Spleen (tissue), 11 donors: ENCODE measurements around the gene PPDPF. TPM values are rescaled to one million over a fixed set of nuclear protein-coding genes. Genes with fewer than 3 reads are reported as not detected.
"Not testable (repeated sequence)": the region's sequence is repeated elsewhere in the genome, so short reads cannot be mapped to it uniquely, and the experiment has no call there.

Experiments
- DNase-seq: peaks from one replicate; pipeline ENCODE4 v3.0.0-alpha.2; 2020
- H3K27ac ChIP-seq, 8 donors: fragments of 200-600 bp; sonication (generic) in 7 of 8; 1 replicate in 4 of 8; 2 replicates in 4 of 8; pipeline versions ENCODE4 v1.5.0 to v1.8.0; 2016 to 2021; ENCODE audit warnings: inconsistent platforms in 4 of 8, mild to moderate bottlenecking in 4 of 8, moderate library complexity in 1 of 8
- H3K27me3 ChIP-seq, 7 donors: fragments of 200-600 bp; sonication (generic) in 6 of 7; replicated peaks in 1 of 7; 1 replicate in 4 of 7; 2 replicates in 3 of 7; pipeline versions ENCODE4 v1.5.0 to v1.8.0; 2016 to 2021; ENCODE audit warnings: inconsistent platforms in 3 of 7, mild to moderate bottlenecking in 1 of 7
- H3K36me3 ChIP-seq, 6 donors: fragments of 200-600 bp; sonication (generic) in 5 of 6; 1 replicate in 4 of 6; 2 replicates in 2 of 6; pipeline versions ENCODE4 v1.5.0 to v1.8.0; 2016 to 2021; ENCODE audit warnings: inconsistent platforms in 2 of 6
- H3K4me1 ChIP-seq, 6 donors: fragments of 200-600 bp; sonication (generic) in 5 of 6; 1 replicate in 3 of 6; 2 replicates in 3 of 6; pipeline versions ENCODE4 v1.5.0 to v1.8.0; 2016 to 2021; ENCODE audit warnings: inconsistent platforms in 3 of 6
- H3K4me3 ChIP-seq, 8 donors: fragments of 200-600 bp; sonication (generic) in 7 of 8; 1 replicate in 4 of 8; 2 replicates in 4 of 8; pipeline versions ENCODE4 v1.5.0 to v1.8.0; 2016 to 2021; ENCODE audit warnings: inconsistent platforms in 4 of 8, mild to moderate bottlenecking in 4 of 8, moderate library complexity in 2 of 8
- H3K9me3 ChIP-seq, 8 donors: fragments of 200-600 bp; sonication (generic) in 7 of 8; 1 replicate in 4 of 8; 2 replicates in 4 of 8; pipeline versions ENCODE4 v1.5.0 to v1.8.0; 2016 to 2021; ENCODE audit warnings: inconsistent platforms in 4 of 8
- POLR2A ChIP-seq, 3 donors: fragments of 450-650 bp; IDR thresholded peaks; one replicate each; pipeline ENCODE4 v1.5.1; 2017; ENCODE audit warnings: antibody characterized with exemption in 3 of 3, mild to moderate bottlenecking in 1 of 3
- POLR2AphosphoS5 ChIP-seq, 3 donors: sonication (generic); formaldehyde crosslinking; IDR thresholded peaks; one replicate each; pipeline ENCODE4 v1.5.1; 2017; ENCODE audit warnings: antibody characterized with exemption in 3 of 3
- WGBS, 5 donors: extraction: QIAGEN DNeasy Blood & Tissue Kit in 3 of 5; methylation state at CpG; one replicate each; pipeline versions ENCODE4 v1.1.5 to v1.1.7; 2013 to 2018; 5-methylcytosine and 5-hydroxymethylcytosine counted together
- intact Hi-C: fragments of 100-400 bp; cut with DNase I; formaldehyde crosslinking; loops from one replicate; pipeline ENCODE4 v1.15.0; 2023; ENCODE audit warnings: low total_unique reads
- polyA plus RNA-seq, 3 donors: library from polyadenylated mRNA; stranded (reverse); fragments of 200-250 nt; gene quantifications; one replicate each; pipeline ENCODE4 v1.2.1, GENCODE V29; 2013
- total RNA-seq, 7 donors: library from RNA; depleted of rRNA in 3 of 7; stranded (reverse); fragments of >200 nt in 3 of 7; fragmentation: NEBNext Ultra II Directional in 4 of 7; extraction: Animal tissue kit (Norgen Biotek cat#: 25700) in 4 of 7; gene quantifications; one replicate each; pipeline versions ENCODE4 v1.1.0 to v1.2.1, GENCODE V29; 2016 to 2021
- TF ChIP-seq, protein P1 (sequence below), 11 experiments: fragments of 200-600 bp in 7 of 11; fragments of 450-650 bp in 4 of 11; sonication (generic) in 4 of 11; IDR thresholded peaks in 8 of 11; conservative IDR thresholded peaks in 3 of 11; 1 replicate in 7 of 11; 2 replicates in 4 of 11; pipeline versions ENCODE4 v1.4.0 to v1.8.0; 2016 to 2021; ENCODE audit warnings: antibody characterized with exemption in 11 of 11, inconsistent platforms in 4 of 11, mild to moderate bottlenecking in 1 of 11
- donor health status: healthy with polysubstance abuse.
- donor health status: DM: no; HTN: no; CAD: no; lungs with moderate emphysema.
- donor health status: DM: no; HTN: no; CAD: no.
- donor health status: Bipolar disorder and iron deficiency.
- donor health status: healthy.
- donor health status: DM: no; HTN: no; CAD: no.
- donor health status: DM: yes; HTN: yes; CAD: no.

PPDPF gene
- total and polyA plus RNA-seq, 10 donors: 68.8 to 275 (median 124) TPM

DNA sequence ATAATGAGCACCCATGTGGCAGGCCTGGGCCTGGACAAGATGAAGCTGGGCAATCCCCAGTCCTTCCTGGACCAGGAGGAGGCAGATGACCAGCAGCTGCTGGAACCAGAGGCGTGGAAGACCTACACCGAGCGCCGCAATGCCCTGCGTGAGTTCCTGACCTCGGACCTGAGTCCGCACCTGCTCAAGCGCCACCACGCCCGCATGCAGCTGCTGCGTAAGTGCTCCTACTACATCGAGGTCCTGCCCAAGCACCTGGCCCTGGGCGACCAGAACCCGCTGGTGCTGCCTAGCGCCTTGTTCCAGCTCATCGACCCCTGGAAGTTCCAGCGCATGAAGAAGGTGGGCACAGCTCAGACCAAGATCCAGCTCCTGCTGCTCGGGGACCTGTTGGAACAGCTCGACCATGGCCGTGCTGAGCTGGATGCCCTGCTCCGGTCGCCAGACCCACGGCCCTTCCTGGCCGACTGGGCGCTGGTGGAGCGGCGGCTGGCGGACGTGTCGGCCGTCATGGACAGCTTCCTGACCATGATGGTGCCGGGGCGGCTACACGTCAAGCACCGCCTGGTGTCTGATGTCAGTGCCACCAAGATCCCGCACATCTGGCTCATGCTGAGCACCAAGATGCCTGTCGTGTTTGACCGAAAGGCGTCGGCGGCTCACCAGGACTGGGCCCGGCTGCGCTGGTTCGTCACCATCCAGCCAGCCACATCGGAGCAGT, 35.3 kb downstream of the PPDPF start:
- intact Hi-C loops: no loop called here
- TF ChIP-seq, protein P1, sequence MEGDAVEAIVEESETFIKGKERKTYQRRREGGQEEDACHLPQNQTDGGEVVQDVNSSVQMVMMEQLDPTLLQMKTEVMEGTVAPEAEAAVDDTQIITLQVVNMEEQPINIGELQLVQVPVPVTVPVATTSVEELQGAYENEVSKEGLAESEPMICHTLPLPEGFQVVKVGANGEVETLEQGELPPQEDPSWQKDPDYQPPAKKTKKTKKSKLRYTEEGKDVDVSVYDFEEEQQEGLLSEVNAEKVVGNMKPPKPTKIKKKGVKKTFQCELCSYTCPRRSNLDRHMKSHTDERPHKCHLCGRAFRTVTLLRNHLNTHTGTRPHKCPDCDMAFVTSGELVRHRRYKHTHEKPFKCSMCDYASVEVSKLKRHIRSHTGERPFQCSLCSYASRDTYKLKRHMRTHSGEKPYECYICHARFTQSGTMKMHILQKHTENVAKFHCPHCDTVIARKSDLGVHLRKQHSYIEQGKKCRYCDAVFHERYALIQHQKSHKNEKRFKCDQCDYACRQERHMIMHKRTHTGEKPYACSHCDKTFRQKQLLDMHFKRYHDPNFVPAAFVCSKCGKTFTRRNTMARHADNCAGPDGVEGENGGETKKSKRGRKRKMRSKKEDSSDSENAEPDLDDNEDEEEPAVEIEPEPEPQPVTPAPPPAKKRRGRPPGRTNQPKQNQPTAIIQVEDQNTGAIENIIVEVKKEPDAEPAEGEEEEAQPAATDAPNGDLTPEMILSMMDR (IDR thresholded peaks at IDR 0.05 in 8 of 11, conservative IDR thresholded peaks at IDR 0.05 in 3 of 11): no peak
- peak in 2 of 3 donors; percentile 19 to 58 for TF ChIP-seq POLR2AphosphoS5 (IDR thresholded peaks at IDR 0.05)
- 89 to 93% (median 90%) methylated on average over 17 to 45 of the region's 45 CpGs for WGBS, 5 donors
- peaks cover 10 to 46% (median 33%) of the 10 kb centered on the region in 6 donors for H3K4me1 ChIP-seq
- H3K4me3 ChIP-seq: no peak overlapping the region
- no peak for DNase-seq
- H3K27me3 ChIP-seq: peaks cover 0 to 27% (median 5%) of the 10 kb centered on the region in 7 donors
- no peaks in the 10 kb centered on the region for H3K9me3 ChIP-seq
- peak overlapping the region in 1 of 8 donors; percentile 82 for H3K27ac ChIP-seq
- H3K36me3 ChIP-seq: peaks cover 0 to 50% (median 23%) of the 10 kb centered on the region in 6 donors

DNA sequence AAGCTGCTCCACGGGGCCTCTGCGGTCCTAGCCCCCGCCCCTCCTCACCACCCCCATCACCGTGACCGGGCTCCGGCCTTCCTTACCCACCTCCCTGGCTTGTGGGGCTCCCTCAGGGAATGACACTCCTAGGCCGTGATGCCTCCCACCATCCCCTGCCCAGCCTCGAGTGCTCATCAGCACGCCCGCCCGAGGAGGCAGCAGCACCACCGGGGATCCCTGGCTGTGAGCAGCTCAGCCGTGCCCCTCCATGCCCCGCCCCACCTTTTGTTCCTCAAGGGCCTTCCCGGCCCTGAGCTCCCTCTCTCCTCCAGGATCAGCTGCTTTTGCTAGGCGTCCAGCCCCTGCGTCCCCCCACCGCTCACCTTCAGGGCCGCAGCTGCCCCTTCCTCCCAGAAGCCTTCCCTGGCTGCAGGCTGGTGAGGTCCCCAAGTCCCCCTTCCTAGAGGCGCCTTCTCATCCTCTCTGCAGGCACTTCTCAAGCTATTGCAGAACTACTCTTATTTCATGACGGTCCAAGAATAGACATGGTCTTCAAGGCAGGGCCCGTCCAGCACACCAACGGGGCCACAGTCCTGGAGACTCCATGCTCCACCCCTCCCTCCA, 36.4 kb downstream of the PPDPF start:
- peaks cover 0 to 61% (median 34%) of the 10 kb centered on the region in 6 donors for H3K36me3 ChIP-seq
- H3K27me3 ChIP-seq: peaks cover 0 to 27% (median 5%) of the 10 kb centered on the region in 7 donors
- DNase-seq: no peak
- WGBS, 5 donors: 81 to 87% (median 83%) methylated on average over 23 of the region's 23 CpGs
- TF ChIP-seq POLR2AphosphoS5 (IDR thresholded peaks at IDR 0.05): peak in 2 of 3 donors; percentile 15 to 49
- TF ChIP-seq, protein P1 (IDR thresholded peaks at IDR 0.05 in 8 of 11, conservative IDR thresholded peaks at IDR 0.05 in 3 of 11): no peak
- H3K27ac ChIP-seq: no peak overlapping the region
- H3K9me3 ChIP-seq: no peaks in the 10 kb centered on the region
- intact Hi-C loops: no loop called here
- peaks cover 10 to 41% (median 32%) of the 10 kb centered on the region in 6 donors for H3K4me1 ChIP-seq
- H3K4me3 ChIP-seq: no peak overlapping the region

DNA sequence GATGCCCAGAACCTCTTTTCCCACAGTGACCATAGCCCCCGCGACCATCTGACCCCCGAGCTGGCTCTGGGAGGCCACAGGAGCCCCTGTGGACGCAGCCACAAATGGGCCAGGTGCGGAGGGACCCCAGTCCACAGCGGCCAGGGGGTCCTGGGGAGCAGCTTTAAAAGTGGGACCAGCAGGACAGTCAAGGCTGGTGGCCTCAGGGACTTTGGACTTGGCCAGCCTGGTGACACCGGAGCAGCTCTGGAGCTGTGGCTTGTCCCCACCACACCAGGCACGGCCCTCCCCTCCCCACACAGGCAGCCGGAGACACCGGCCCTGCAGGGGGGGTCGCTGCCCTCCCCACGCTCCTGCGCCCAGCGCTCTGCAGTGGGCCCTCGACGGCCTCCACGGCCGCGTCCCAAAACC, 36.9 kb downstream of the PPDPF start:
- TF ChIP-seq POLR2A (IDR thresholded peaks at IDR 0.05): no peak
- peaks cover 3 to 66% (median 39%) of the 10 kb centered on the region in 6 donors for H3K36me3 ChIP-seq
- H3K27ac ChIP-seq: no peak overlapping the region
- no peaks in the 10 kb centered on the region for H3K9me3 ChIP-seq
- no peak for DNase-seq
- intact Hi-C loops: no loop called here
- peaks cover 0 to 24% (median 5%) of the 10 kb centered on the region in 7 donors for H3K27me3 ChIP-seq
- peaks cover 6 to 41% (median 29%) of the 10 kb centered on the region in 6 donors for H3K4me1 ChIP-seq
- H3K4me3 ChIP-seq: no peak overlapping the region
- WGBS, 5 donors: 89 to 97% (median 92%) methylated on average over 16 to 19 of the region's 19 CpGs

DNA sequence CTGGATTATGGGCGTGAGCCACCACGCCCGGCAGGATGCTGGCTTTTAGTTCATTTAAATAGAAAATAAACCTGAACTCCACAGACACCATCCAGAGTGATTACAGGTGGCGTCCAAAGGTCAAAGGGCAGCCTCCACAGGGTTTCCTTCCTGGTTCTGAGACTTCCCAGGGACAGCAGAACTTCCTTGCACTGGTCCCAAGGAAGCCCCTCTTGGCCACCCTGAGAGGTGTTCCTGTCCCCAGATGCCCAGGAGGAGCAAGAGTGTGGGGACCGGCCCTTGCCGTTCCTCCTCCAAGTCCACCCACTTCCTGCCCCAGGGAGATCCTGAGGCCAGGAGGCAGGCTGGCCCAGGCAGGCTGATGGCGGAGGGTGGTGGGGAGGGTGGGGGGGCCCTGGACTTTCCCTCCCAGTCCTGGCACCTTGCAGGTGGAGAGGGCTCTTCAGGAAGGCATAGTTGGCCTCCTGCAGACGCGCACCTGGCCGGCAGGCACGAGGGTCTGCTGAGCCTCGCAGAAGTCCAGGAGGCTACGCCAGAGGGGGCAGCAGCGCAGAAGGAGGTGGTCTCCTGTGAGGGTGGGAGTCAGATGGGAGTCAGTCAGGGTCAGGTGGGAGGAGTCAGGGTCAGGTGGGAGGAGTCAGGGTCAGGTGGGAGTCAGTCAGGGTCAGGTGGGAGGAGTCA, 38.4 kb downstream of the PPDPF start:
- no peak overlapping the region for H3K4me3 ChIP-seq
- H3K4me1 ChIP-seq: peaks cover 6 to 36% (median 16%) of the 10 kb centered on the region in 6 donors
- peaks cover 3 to 81% (median 54%) of the 10 kb centered on the region in 6 donors for H3K36me3 ChIP-seq
- 85 to 96% (median 90%) methylated on average over 14 of the region's 14 CpGs for WGBS, 5 donors
- no peak for DNase-seq
- TF ChIP-seq, protein P1 (IDR thresholded peaks at IDR 0.05 in 8 of 11, conservative IDR thresholded peaks at IDR 0.05 in 3 of 11): no peak
- TF ChIP-seq POLR2A (IDR thresholded peaks at IDR 0.05) (no peak), POLR2AphosphoS5 (IDR thresholded peaks at IDR 0.05) (no peak)
- H3K27ac ChIP-seq: no peak overlapping the region
- H3K27me3 ChIP-seq: peaks cover 0 to 9% (median 1%) of the 10 kb centered on the region in 7 donors
- no peaks in the 10 kb centered on the region for H3K9me3 ChIP-seq
- intact Hi-C loops: no loop called here

DNA sequence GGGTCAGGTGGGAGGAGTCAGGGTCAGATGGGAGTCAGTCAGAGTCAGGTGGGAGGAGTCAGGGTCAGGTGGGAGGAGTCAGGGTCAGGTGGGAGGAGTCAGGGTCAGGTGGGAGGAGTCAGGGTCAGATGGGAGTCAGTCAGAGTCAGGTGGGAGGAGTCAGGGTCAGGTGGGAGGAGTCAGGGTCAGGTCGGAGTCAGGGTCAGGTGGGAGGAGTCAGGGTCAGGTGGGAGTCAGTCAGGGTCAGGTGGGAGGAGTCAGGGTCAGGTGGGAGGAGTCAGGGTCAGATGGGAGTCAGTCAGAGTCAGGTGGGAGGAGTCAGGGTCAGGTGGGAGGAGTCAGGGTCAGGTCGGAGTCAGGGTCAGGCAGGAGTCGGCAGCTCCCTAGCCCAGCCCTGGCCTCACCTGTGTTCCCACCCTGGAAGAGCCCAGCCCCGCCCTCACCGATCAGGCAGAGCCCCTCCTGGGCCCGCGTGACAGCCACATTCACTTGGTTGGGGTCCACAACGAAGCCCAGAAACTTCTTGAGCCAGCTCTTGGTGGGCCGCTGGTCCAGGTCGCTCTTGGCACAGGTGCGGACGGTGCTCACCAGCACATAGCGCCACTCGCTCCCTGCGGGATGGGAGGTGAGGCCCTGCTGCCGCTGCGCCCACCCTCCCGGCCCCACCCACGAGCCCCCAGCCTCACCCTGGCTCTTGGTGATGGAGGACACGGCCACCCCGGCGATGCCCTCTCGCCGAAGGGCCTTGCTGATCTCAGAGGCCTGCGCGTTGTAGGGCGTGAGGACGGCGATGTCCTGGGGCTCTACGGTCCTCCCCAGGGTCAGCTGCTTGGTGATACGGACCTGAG, 39.1 kb downstream of the PPDPF start:
- DNase-seq, H3K27me3 ChIP-seq, H3K27ac ChIP-seq, H3K9me3 ChIP-seq, H3K4me3 ChIP-seq, intact Hi-C loops: not testable (repeated sequence)
- Histone ChIP-seq H3K36me3 (peaks cover 3 to 88% (median 61%) of the 10 kb centered on the region in 6 donors), H3K4me1 (peaks cover 2 to 29% (median 8%) of the 10 kb centered on the region in 6 donors)
- WGBS, 5 donors: 91 to 98% (median 95%) methylated on average over 19 to 31 of the region's 31 CpGs
